Measurements from ENCODE around the gene USP3. TPM values are rescaled to one million over a fixed set of nuclear protein-coding genes. Genes with fewer than 3 reads are reported as not detected.

The USP3 gene
- total and polyA plus RNA-seq, 2 of the 13 experiments (the other 11 are each of a cell fraction or from before 2014, with no cell fraction given) = 14.3 to 61.2 TPM

- TF ChIP-seq ZNF619 (CRISPR knock-in tag; IDR thresholded peaks at IDR 0.05) (no peak; the same call in 1 of the 2 replicates), CREB1 (IDR thresholded peaks at IDR 0.05) (no peak), CREB1 (CRISPR knock-in tag; IDR thresholded peaks at IDR 0.05) (0 out of 2 replicates have a peak, but pooled peaks have one; percentile 2), TARDBP (CRISPR knock-in tag; IDR thresholded peaks at IDR 0.05) (no peak), GRHL1 (CRISPR knock-in tag; conservative IDR thresholded peaks at IDR 0.05) (no peak), NFKB2 (CRISPR knock-in tag; IDR thresholded peaks at IDR 0.05; ENCODE audit: borderline replicate concordance) (no peak; the same call in 1 of the 2 replicates), NR1H2 (CRISPR knock-in tag; IDR thresholded peaks at IDR 0.05; ENCODE audit: borderline replicate concordance, low read depth) (no peak), PCBP1 (IDR thresholded peaks at IDR 0.05; ENCODE audit: borderline replicate concordance, low read depth, low read length) (no peak), ZNF414 (CRISPR knock-in tag; IDR thresholded peaks at IDR 0.05) (no peak), HINFP (CRISPR knock-in tag; IDR thresholded peaks at IDR 0.05; ENCODE audit: low read depth) (no peak), ZNF503 (CRISPR knock-in tag; IDR thresholded peaks at IDR 0.05) (no peak), ZNF205 (CRISPR knock-in tag; IDR thresholded peaks at IDR 0.05) (no peak), NFE2L1 (CRISPR knock-in tag; IDR thresholded peaks at IDR 0.05; ENCODE audit: borderline replicate concordance) (no peak), MIER2 (CRISPR knock-in tag; IDR thresholded peaks at IDR 0.05) (no peak; the same call in 1 of the 2 replicates), SIX1 (CRISPR knock-in tag; IDR thresholded peaks at IDR 0.05; ENCODE audit: borderline replicate concordance) (no peak), ZNF670 (CRISPR knock-in tag; IDR thresholded peaks at IDR 0.05; ENCODE audit: borderline replicate concordance) (0 out of 2 replicates have a peak, but pooled peaks have one; percentile 21), FLYWCH1 (CRISPR knock-in tag; IDR thresholded peaks at IDR 0.05) (no peak), ZNF33B (CRISPR knock-in tag; IDR thresholded peaks at IDR 0.05) (no peak), ZNF546 (CRISPR knock-in tag; conservative IDR thresholded peaks at IDR 0.05) (no peak), CSRNP2 (CRISPR knock-in tag; conservative IDR thresholded peaks at IDR 0.05; ENCODE audit: low read depth) (no peak), ZNF460 (CRISPR knock-in tag; IDR thresholded peaks at IDR 0.05; ENCODE audit: borderline replicate concordance) (no peak), THAP8 (CRISPR knock-in tag; IDR thresholded peaks at IDR 0.05; ENCODE audit: borderline replicate concordance) (no peak), FOXA1 (IDR thresholded peaks at IDR 0.05) (no peak), FOXA1 (CRISPR knock-in tag; IDR thresholded peaks at IDR 0.05) (no peak)
Measured at GRCh38 chr15:63503739-63504246, 600 bp upstream of the USP3 start (continued).

Measured in HepG2 (cell line).